LNCaP clone FGC (cell line): Measurements from ENCODE around the gene RSBN1L.

Source experiments
- DNase-seq: peaks from one replicate; pipeline ENCODE4 v3.0.0-alpha.2; 2011; ENCODE audit warnings: low read depth
- H3K4me3 ChIP-seq: 2 replicates; pipeline ENCODE4 v1.5.1; 2011; ENCODE audit warnings: mild to moderate bottlenecking, low read depth, low read length, control low read depth
- TF ChIP-seq, protein P1 (sequence below): IDR thresholded peaks from 2 replicates; pipeline ENCODE4 v1.5.1; 2012; ENCODE audit warnings: mild to moderate bottlenecking; ENCODE audit not compliant: control insufficient read depth, insufficient read depth; ENCODE audit errors: extremely low read depth

The RSBN1L gene

GRCh38 chr7:77824636-77825035 lies 128.4 kb downstream of the RSBN1L start:
- H3K4me3 ChIP-seq, result no peak overlapping the region
- TF ChIP-seq, protein P1, sequence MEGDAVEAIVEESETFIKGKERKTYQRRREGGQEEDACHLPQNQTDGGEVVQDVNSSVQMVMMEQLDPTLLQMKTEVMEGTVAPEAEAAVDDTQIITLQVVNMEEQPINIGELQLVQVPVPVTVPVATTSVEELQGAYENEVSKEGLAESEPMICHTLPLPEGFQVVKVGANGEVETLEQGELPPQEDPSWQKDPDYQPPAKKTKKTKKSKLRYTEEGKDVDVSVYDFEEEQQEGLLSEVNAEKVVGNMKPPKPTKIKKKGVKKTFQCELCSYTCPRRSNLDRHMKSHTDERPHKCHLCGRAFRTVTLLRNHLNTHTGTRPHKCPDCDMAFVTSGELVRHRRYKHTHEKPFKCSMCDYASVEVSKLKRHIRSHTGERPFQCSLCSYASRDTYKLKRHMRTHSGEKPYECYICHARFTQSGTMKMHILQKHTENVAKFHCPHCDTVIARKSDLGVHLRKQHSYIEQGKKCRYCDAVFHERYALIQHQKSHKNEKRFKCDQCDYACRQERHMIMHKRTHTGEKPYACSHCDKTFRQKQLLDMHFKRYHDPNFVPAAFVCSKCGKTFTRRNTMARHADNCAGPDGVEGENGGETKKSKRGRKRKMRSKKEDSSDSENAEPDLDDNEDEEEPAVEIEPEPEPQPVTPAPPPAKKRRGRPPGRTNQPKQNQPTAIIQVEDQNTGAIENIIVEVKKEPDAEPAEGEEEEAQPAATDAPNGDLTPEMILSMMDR, result no peak
- DNase-seq, result no peak

DNA sequence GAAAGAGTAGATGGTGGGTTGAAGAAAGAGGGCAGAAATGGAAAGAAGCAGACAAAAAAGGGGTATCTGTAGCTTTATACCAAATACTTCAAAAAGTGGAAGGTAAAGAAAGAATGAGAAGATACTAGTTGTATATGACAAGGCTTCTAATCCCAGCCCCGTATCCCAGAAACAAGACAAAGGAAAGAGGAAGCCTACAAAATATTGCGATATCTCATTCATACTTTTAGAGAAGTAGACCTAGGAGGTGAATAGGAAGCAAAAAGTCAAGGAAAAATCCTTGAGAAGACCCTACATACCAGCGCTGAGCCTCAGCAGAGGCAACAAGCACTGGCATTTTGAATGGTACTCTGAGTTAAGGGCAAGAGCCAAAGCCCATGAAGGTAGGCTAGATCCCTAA lies 128.9 kb downstream of the RSBN1L start:
- TF ChIP-seq, protein P1, result no peak
- DNase-seq, result no peak
- no peak overlapping the region for H3K4me3 ChIP-seq

DNA sequence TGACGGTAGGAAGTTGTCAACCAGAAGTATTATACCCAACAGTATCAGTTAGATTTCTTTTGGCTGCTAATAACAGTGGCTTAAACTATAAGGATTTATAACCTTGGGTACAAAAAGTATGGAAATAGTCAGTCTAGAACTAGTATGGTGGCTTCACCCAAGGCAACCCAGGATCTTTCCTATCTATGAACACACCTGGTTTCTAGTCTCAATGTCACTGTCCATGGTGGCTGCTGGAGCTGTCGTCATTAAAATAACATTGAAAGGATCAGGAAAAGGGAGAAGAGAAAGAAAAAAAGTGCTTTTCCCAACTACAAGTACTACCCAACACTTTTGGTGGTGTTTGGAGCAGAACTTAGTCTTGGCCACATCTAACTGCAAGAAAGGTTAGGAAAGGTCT lies 130.0 kb downstream of the RSBN1L start:
- DNase-seq, result no peak
- no peak overlapping the region for H3K4me3 ChIP-seq
- TF ChIP-seq, protein P1, result no peak

- TF ChIP-seq, protein P1, result no peak
- H3K4me3 ChIP-seq, result no peak overlapping the region
- no peak for DNase-seq
These were observed 131.7 kb downstream of the RSBN1L start for GRCh38 chr7:77827999-77828398.

GRCh38 chr7:77830649-77831355 lies 134.5 kb downstream of the RSBN1L start:
- no peak for DNase-seq
- H3K4me3 ChIP-seq, result no peak overlapping the region
- TF ChIP-seq, protein P1, result no peak

DNA sequence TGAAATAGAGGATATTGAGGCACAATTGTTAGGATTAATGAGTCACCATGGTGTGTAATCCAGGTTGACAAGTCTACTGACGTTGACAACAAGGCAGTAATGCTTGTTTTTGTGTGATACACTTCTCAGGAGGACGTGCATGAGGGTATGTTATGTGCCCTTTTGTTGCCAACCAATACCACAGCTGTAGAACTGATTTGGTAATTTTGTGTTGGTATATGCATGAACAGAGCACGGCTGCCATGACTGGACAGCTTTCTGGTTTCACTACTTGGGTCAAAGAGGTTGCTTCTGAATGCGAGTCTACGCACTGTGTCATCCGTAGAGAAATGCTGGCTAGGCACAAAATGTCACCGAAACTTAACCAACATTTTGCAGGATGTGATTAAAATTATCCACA lies 135.2 kb downstream of the RSBN1L start:
- DNase-seq, result no peak
- TF ChIP-seq, protein P1, result no peak
- no peak overlapping the region for H3K4me3 ChIP-seq

DNA sequence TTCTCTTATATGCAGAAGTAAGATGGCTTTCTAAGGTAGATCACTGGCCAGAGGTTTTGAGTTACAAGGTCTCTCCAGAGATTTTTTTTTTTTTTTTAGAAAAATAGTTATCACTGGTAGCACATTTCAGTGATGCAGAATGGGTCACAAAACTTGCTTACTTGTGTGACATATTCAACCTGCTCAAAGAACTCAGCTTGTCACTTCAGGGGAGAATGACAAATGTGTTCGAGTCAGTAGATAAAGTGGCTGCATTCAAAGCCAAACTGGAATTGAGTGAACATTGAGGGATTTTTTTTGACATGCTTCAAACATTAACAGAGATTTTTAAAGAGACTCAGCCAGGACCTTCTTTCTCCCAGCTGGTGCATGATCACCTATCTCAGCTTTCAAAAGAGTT lies 135.7 kb downstream of the RSBN1L start:
- no peak for DNase-seq

More for the DNA sequence above, 135.7 kb downstream of the RSBN1L start:
- H3K4me3 ChIP-seq, result no peak overlapping the region
- TF ChIP-seq, protein P1, result no peak
